ENCODE data around the gene KCNA5. TPM values are rescaled to one million over a fixed set of nuclear protein-coding genes. Genes with fewer than 3 reads are reported as not detected.

KCNA5 gene
- total RNA-seq, 1 donor from 2014 or later, result 1.8 TPM

- DNase-seq (no peak), ATAC-seq (no peak)
- no peak for TF ChIP-seq CTCF (IDR thresholded peaks at IDR 0.05)
- intact Hi-C loops (cut with DNase I), result no loop called here
- Histone ChIP-seq H3K36me3 (no peaks in the 10 kb centered on the region), H3K27me3 (no peaks in the 10 kb centered on the region), H3K27ac (no peak overlapping the region), H3K4me3 (no peak overlapping the region), H3K4me1 (no peaks in the 10 kb centered on the region), H3K9me3 (no peaks in the 10 kb centered on the region)
These were observed 26.4 kb downstream of the KCNA5 start for GRCh38 chr12:5070090-5070489.

GRCh38 chr12:5071496-5071895 is 27.8 kb downstream of the KCNA5 start:
- Histone ChIP-seq H3K27ac (no peak overlapping the region), H3K4me1 (no peaks in the 10 kb centered on the region), H3K36me3 (no peaks in the 10 kb centered on the region), H3K9me3 (no peaks in the 10 kb centered on the region), H3K4me3 (no peak overlapping the region), H3K27me3 (no peaks in the 10 kb centered on the region)
- no peak for TF ChIP-seq CTCF (IDR thresholded peaks at IDR 0.05)
- ATAC-seq (no peak), DNase-seq (no peak)
- intact Hi-C loops (cut with DNase I), result no loop called here

- no peak overlapping the region for H3K4me3 ChIP-seq
- ATAC-seq, result no peak
- intact Hi-C loops (cut with DNase I), result no loop called here
- no peaks in the 10 kb centered on the region for H3K4me1 ChIP-seq
- H3K9me3 ChIP-seq, result no peaks in the 10 kb centered on the region
- no peaks in the 10 kb centered on the region for H3K27me3 ChIP-seq
- no peaks in the 10 kb centered on the region for H3K36me3 ChIP-seq
- H3K27ac ChIP-seq, result no peak overlapping the region
- no peak for DNase-seq
- no peak for TF ChIP-seq CTCF (IDR thresholded peaks at IDR 0.05)
These were observed 28.6 kb downstream of the KCNA5 start for GRCh38 chr12:5072311-5072710.

- intact Hi-C loops (cut with DNase I), result no loop called here
These were observed 29.4 kb downstream of the KCNA5 start for GRCh38 chr12:5073054-5073453.

GRCh38 chr12:5073853-5074252 is 30.2 kb downstream of the KCNA5 start:
- no peaks in the 10 kb centered on the region for H3K27me3 ChIP-seq
- H3K4me3 ChIP-seq, result no peak overlapping the region
- H3K4me1 ChIP-seq, result no peaks in the 10 kb centered on the region
- no peak overlapping the region for H3K27ac ChIP-seq
- no peaks in the 10 kb centered on the region for H3K36me3 ChIP-seq
- TF ChIP-seq CTCF (IDR thresholded peaks at IDR 0.05), result peak; percentile 8
- no peaks in the 10 kb centered on the region for H3K9me3 ChIP-seq
- DNase-seq, result no peak
- ATAC-seq, result no peak
- intact Hi-C loops (cut with DNase I), result no loop called here

More at GRCh38 chr12:5073054-5073453, 29.4 kb downstream of the KCNA5 start:
- Histone ChIP-seq H3K27me3 (no peaks in the 10 kb centered on the region), H3K36me3 (no peaks in the 10 kb centered on the region), H3K27ac (no peak overlapping the region), H3K4me3 (no peak overlapping the region), H3K4me1 (no peaks in the 10 kb centered on the region), H3K9me3 (no peaks in the 10 kb centered on the region)
- DNase-seq (no peak), ATAC-seq (no peak)
- TF ChIP-seq CTCF (IDR thresholded peaks at IDR 0.05), result no peak

- Histone ChIP-seq H3K36me3 (no peaks in the 10 kb centered on the region), H3K27me3 (no peaks in the 10 kb centered on the region), H3K27ac (no peak overlapping the region), H3K9me3 (no peaks in the 10 kb centered on the region), H3K4me1 (no peaks in the 10 kb centered on the region), H3K4me3 (no peak overlapping the region)
- ATAC-seq (peak; percentile 20), DNase-seq (no peak)
- intact Hi-C loops (cut with DNase I), result no loop called here
- no peak for TF ChIP-seq CTCF (IDR thresholded peaks at IDR 0.05)
These were observed 33.1 kb downstream of the KCNA5 start for GRCh38 chr12:5076761-5077160.
